Measurements from ENCODE around the gene NAT10.
"Not testable (repeated sequence)": the region's sequence is repeated elsewhere in the genome, so short reads cannot be mapped to it uniquely, and the experiment has no call there.

NAT10 gene

GRCh38 chr11:34105079-34105956, at the start of gene NAT10:
Gene NAT10, plus strand, starts transcription at chr11:34105629. Its CDS starts 2,597 bp downstream, at chr11:34108226.
- DNase-seq: peak; percentile 89

GRCh38 chr11:34056672-34057071, 48.8 kb upstream of the NAT10 start:
- DNase-seq: no peak

DNA sequence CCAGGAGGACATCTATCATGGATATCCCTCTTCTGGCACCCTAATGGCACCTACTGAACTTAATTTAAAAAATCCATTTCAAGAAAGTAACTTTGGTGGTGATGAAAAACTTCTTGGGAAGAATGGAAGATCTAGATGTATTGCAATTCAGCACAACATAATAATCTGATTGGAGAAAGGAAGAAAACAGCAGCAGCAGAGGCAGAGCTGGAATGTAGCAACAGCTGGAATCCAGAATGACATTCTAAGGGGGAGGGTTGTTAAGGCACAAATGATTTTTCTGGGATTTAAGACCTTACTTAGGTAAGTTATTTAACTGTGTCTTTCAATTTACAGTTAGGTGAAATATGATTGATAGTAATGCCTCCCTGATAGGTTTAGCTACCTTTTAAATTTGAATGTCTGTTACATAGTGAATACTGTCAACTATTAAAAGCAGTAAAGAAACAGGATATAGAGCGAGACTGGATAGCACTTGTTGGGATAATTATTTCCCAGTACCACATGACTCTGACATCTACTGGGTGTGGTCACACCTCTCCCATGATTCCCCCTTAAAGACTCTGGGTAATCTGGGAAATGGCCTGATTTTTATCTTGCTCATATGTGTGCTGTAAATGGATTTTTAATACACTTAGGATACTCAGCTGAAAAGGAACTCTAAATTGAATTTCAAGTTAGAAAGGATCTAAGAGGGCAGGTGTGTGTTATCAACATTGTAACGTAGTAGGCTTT, 42.2 kb upstream of the NAT10 start:
- DNase-seq: no peak

- DNase-seq: no peak
Observed at GRCh38 chr11:34064291-34064690, 41.1 kb upstream of the NAT10 start.

DNA sequence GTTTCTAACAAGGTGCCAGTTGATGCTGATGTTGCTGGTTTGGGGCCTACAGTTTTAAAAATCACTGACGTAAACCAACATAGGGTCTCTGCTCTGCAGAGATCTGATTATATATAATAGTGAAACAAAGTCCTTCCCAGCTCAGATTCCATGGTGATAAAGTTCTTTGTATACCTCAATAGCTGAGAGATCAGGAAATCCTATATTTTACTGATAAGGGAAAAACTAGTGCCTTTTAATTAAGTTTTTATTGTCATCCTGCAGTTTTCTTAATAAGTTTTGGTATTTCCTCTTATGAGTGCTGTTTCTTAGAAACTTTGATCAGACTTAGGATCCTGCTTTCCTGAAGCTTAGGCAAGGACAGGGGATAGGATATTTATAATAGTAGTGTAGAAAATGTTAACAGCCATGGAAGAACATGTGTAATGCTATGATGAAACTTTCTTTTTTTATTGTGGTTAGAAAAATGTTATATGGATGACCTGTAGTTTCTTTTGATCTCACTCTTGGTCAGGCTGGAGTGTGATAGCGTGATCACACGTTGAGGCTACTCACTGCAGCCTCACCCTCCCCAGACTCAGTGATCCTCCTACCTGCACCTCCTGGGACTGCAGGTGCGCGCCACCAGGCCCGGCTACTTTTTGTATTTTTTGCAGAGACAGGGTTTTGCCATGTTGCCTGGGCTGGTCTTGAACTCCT, 39.8 kb upstream of the NAT10 start:
- no peak for DNase-seq

DNA sequence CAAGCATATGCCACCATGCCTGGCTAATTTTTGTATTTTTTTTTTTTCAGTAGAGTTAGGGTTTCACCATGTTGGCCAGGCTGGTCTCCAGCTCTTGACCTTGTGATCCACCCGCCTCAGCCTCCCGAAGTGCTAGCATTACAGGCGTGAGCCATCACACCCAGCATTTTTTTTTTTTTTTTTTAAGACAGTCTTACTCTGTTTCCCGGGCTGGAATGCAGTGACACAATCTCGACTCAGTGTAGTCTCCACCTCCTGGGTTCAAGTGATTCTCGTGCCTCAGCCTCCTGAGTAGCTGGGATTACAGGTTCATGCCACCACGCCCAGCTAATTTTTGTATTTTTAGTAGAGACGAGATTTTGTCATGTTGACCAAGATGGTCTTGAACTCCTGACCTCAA, 38.7 kb upstream of the NAT10 start:
- DNase-seq: not testable (repeated sequence)

DNA sequence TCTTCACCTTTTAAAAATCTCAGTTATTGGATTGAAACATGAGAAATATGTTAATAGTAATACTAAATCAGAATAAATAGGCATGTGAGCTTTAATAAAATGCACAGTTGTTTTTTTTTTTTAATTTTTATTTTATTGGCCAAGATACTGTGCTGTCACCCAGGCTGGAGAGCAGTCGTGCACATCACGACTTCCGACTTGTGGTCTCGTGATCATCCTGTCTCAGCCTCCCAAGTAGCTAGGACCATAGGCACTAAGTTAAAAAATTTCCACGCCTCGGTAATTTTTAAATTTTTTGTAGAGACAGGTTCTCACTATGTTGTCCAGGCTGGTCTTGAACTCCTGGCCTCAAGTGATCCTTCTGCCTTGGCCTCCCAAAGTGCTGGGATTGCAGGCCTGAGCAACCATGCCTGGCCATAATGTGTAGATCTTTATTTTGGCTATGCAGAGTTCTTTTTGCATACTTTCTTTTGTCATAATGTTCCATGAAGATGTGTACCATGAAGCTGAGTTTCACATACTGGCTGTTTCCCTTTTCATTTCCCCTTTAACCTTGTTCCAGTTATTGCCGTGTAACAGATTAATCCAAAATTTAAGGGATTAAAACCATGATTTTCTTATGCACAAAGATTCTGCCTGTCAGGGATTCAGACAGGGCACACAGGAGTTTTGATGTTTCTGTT, 37.9 kb upstream of the NAT10 start:
- no peak for DNase-seq

GRCh38 chr11:34068111-34068510, 37.3 kb upstream of the NAT10 start:
- DNase-seq: no peak

DNA sequence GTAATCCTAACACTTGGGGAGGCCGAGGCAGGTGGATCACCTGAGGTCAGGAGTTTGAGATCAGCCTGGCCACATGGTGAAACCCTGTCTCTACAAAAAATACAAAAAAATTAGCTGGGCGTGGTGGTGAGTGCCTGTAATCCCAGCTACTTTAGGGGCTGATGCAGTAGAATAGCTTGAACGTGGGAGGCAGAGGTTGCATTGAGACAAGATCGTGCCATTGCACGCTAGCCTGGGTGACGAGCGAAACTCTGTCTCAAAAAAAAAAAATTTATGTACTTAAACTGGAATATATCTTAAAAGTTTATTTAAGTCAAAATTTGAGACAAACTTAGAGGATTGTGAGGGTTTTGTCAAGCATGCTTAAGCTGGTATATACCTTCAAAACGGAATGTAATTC, 34.1 kb upstream of the NAT10 start:
- DNase-seq: not testable (repeated sequence)

DNA sequence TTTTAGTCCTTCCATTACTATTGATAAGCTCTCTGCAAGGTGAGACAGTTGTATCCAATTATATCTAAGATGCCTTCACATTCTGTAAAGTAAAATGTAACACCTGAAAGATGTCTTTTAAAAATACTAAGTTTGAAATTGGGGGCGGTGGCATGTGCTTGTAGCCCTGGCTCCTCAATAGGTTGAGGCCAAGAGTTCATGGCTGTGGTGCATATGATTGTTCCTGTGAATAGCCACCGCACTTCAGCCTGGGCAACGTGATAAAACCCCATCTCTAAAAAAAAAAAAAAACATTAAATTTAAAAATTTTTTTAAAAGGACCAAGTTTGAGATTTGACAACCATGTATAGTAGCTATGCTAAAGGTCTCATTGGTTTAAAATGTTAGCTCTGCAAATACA, 33.4 kb upstream of the NAT10 start:
- no peak for DNase-seq

DNA sequence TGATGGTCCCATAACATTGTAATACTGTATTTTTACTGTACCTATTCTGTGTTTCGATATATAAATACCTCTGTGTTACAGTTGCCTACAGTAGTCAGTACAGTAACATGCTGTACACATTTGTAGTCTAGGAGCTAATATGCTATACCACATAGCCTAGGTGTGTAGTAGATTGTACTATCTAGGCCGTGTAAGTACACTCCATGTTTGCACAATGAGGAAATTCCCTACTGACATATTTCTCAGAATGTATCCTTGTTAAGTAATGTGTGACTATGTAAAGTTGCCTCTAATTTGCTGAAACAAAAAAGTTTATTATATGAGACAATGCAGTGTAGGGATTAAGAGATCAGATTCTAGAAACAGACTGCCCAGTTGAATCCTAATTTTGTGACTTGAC, 32.6 kb upstream of the NAT10 start:
- no peak for DNase-seq

GRCh38 chr11:34074391-34074790, 31.0 kb upstream of the NAT10 start:
- no peak for DNase-seq

- DNase-seq: no peak
Observed at GRCh38 chr11:34075178-34075820, 30.1 kb upstream of the NAT10 start.

DNA sequence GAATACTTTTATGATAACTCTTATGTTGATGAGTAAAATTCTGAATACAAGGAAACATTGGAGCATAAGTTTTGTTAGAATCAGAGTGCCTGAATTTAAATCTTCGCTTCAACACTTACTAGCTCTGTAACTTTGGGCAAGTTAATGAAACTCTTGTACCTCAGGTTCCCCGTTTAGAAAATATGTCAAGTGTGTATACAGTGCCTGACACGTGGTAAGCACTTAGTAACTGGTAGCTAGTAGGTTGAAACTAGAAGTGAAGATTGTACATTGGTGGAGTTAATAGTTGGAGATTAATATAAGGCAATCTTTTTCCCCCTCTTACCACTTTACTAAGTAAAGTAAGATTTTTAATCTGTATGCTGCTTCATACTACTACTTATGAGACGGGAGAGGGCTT, 24.8 kb upstream of the NAT10 start:
- DNase-seq: no peak

DNA sequence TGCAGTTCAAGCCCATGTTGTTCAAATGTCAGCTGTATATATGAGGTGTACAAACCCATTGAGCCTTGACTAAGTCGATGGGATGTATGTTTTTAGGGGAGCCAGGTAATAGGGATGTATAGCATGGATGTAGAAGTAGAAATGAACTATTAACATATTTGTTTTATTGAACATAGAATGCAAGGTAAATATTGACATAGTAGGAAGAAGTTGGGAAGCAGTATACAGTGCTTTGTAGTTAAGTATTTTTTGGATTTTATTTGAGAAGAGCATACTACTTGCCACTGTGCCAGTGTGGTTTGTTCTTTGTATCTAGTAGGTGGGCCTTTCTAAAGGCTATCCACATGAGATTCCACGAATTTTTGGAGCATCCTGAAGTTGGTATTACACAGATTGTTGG, 20.8 kb upstream of the NAT10 start:
- no peak for DNase-seq

GRCh38 chr11:34086554-34087283, 18.7 kb upstream of the NAT10 start:
- DNase-seq: no peak

DNA sequence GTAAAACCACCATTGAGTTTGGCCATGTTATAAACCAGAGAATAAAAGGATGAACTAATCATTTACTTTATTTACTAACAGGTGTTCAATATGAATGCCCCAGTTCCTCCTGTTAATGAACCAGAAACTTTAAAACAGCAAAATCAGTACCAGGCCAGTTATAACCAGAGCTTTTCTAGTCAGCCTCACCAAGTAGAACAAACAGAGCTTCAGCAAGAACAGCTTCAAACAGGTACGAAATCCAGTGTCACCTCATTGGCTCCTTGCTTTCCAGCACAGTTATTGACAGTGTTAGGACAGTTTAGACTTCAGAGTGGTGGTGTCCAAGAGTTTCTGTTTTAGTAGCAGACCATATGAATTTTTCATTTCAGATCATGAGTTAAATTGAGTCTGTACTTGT, 13.6 kb upstream of the NAT10 start:
- no peak for DNase-seq

GRCh38 chr11:34094900-34095299, 10.5 kb upstream of the NAT10 start:
- DNase-seq: not testable (repeated sequence)

GRCh38 chr11:34098813-34099212, 6.6 kb upstream of the NAT10 start:
- no peak for DNase-seq

DNA sequence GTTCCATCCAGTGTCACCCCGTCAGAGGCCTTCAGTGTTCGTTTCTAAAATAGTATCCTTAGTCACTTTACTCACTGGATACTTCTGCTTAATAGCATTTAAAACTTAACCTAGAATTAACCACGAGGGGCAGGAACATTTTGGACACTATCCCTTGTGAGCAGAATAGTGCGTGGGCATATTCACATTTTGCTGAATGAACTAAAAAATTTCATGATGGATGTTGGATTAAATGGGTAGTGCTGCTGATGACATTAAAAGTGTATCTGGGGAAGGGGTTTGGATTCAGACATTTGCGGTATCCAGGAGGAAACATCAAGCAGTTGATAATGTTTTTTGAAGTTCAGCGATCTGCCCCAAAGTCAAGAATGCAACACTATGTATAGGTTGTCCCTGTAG, 750 bp upstream of the NAT10 start:
- no peak for DNase-seq

DNA sequence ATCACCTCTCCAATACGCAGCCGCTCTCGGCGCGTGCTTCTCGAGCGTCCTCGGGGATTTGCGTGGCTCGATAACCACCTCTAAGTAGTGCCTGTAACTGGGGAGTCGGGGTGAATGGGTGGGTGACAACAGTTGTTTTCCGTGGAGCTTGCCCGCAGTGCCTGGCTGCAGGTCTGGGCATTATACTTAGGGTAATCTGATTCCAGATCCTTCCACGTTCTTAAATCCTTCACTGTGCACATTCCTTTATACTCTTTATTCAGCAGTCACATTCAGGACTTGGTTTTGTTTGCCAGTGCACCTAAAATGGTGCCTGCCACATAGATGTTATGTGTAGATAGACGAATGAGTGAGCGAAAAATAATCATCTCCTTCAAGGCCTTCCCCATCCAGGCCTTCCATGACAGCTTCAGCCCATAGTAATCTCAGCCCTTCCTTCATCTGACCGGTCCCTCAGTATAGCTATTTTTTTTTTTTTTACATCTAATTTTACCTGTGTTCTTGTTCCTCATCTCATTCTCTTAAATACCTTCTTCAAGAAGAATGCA, 602 bp downstream of the NAT10 start:
- no peak for DNase-seq

Measured in NCI-H1048 (cell line).